Keratinocyte (primary cell): ENCODE measurements around the gene COL6A1. TPM values are rescaled to one million over a fixed set of nuclear protein-coding genes. Genes with fewer than 3 reads are reported as not detected.

Source experiments
- DNase-seq: peaks from one replicate; pipeline ENCODE4 v3.0.0-alpha.2; 2011; ENCODE audit warnings: low read depth, missing footprints, low spot score
- FAIRE-seq: peaks from 2 replicates; lab custom pipeline; 2011; peaks lifted over from hg19 to GRCh38; lab: Jason Lieb, UNC
- H2AFZ ChIP-seq: 2 replicates; pipeline ENCODE4 v1.6.0; 2012; ENCODE audit warnings: low read length, control low read depth, inconsistent platforms; ENCODE audit not compliant: control insufficient read depth
- H3K27ac ChIP-seq: 2 replicates; pipeline ENCODE4 v1.5.1; 2011; ENCODE audit warnings: low read length; ENCODE audit not compliant: control insufficient read depth, insufficient read depth
- H3K27me3 ChIP-seq: 3 replicates; pipeline ENCODE4 v1.6.0; 2011; ENCODE audit warnings: low read length; ENCODE audit not compliant: control insufficient read depth, insufficient read depth; ENCODE audit errors: extremely low read depth
- H3K36me3 ChIP-seq, 2 experiments: 2 replicates in 1 of 2; 3 replicates in 1 of 2; pipeline ENCODE4 v1.5.1; 2011; ENCODE audit warnings: low read length in 2 of 2, mild to moderate bottlenecking in 1 of 2; ENCODE audit not compliant: control insufficient read depth in 2 of 2, insufficient read depth in 2 of 2; ENCODE audit errors: extremely low read depth in 1 of 2
- H3K4me1 ChIP-seq: 3 replicates; pipeline ENCODE4 v1.5.1; 2011; ENCODE audit warnings: low read length; ENCODE audit not compliant: control insufficient read depth, insufficient read depth; ENCODE audit errors: extremely low read depth
- H3K4me2 ChIP-seq: 3 replicates; pipeline ENCODE4 v1.6.0; 2011; ENCODE audit warnings: low read depth, low read length; ENCODE audit not compliant: control insufficient read depth, insufficient read depth; ENCODE audit errors: extremely low read depth
- H3K4me3 ChIP-seq, 3 experiments: fragments of 200-600 bp in 1 of 3; sonication (generic) in 1 of 3; 2 replicates in 2 of 3; 3 replicates in 1 of 3; pipeline ENCODE4 v1.5.1; 2011 to 2016; ENCODE audit warnings: low read length in 3 of 3, mild to moderate bottlenecking in 3 of 3, control low read depth in 2 of 3, inconsistent platforms in 1 of 3, low read depth in 1 of 3, mixed read lengths in 1 of 3, mixed run types in 1 of 3, moderate library complexity in 1 of 3; ENCODE audit not compliant: control insufficient read depth in 2 of 3, insufficient read depth in 2 of 3; ENCODE audit errors: extremely low read depth in 1 of 3
- H3K79me2 ChIP-seq: 2 replicates; pipeline ENCODE4 v1.6.0; 2012; ENCODE audit warnings: low read length; ENCODE audit not compliant: control insufficient read depth, insufficient read depth
- H3K9ac ChIP-seq: 3 replicates; pipeline ENCODE4 v1.6.0; 2011; ENCODE audit warnings: low read length; ENCODE audit not compliant: control insufficient read depth, insufficient read depth; ENCODE audit errors: extremely low read depth
- H3K9me1 ChIP-seq: 3 replicates; pipeline ENCODE4 v1.6.0; 2011; ENCODE audit warnings: low read length; ENCODE audit not compliant: control insufficient read depth, insufficient read depth; ENCODE audit errors: extremely low read depth
- H3K9me3 ChIP-seq: 2 replicates; pipeline ENCODE4 v1.5.1; 2012; ENCODE audit warnings: low read depth, low read length; ENCODE audit not compliant: control insufficient read depth
- H4K20me1 ChIP-seq: 3 replicates; pipeline ENCODE4 v1.6.0; 2011; ENCODE audit warnings: low read length; ENCODE audit not compliant: control insufficient read depth, insufficient read depth; ENCODE audit errors: extremely low read depth
- CTCF ChIP-seq, 3 experiments: IDR thresholded peaks in 1 of 3; conservative IDR thresholded peaks in 1 of 3; optimal IDR thresholded peaks in 1 of 3; 2 replicates in 2 of 3; 3 replicates in 1 of 3; pipeline versions ENCODE3 to v1.5.1; 2011; ENCODE audit warnings: low read length in 3 of 3, mild to moderate bottlenecking in 3 of 3, moderate library complexity in 2 of 3, control low read depth in 1 of 3, inconsistent platforms in 1 of 3; ENCODE audit not compliant: insufficient read depth in 2 of 3; ENCODE audit errors: extremely low read depth in 1 of 3
- EZH2 ChIP-seq: IDR thresholded peaks from one replicate; pipeline ENCODE4 v1.6.1; 2012; ENCODE audit warnings: inconsistent platforms, mild to moderate bottlenecking, low read length, moderate library complexity
- dilution Hi-C: fragments of 300-500 bp; cut with MboI; formaldehyde crosslinking; loops from one replicate; pipeline ENCODE4 v1.7.0; 2020; ENCODE audit warnings: low sequenced_read_pairs; ENCODE audit not compliant: extremely low pct_ligation_motif_present
- polyA plus RNA-seq, 5 experiments: library from polyadenylated mRNA; depleted of rRNA in 3 of 5; stranded (reverse) in 3 of 5; stranded (forward) in 1 of 5; unstranded in 1 of 5; fragments of >200 nt; gene quantifications; 1 replicate in 1 of 5; 2 replicates in 3 of 5; 3 replicates in 1 of 5; pipeline versions ENCODE4 v1.2.1 to v1.2.3, GENCODE V29; 2011 to 2012; ENCODE audit warnings: missing spikeins in 2 of 5, low read depth in 1 of 5, low replicate concordance in 1 of 5

COL6A1 gene
- polyA plus RNA-seq, 1 donor (not counting 4 experiments of a cell fraction or from before 2014, with no cell fraction given), result 2.5 TPM

GRCh38 chr21:45941338-45941710, 40.2 kb upstream of the COL6A1 start:
- H3K9ac ChIP-seq, result no peak overlapping the region
- H4K20me1 ChIP-seq, result no peaks in the 10 kb centered on the region
- H3K9me1 ChIP-seq, result no peaks in the 10 kb centered on the region
- no peak for TF ChIP-seq CTCF (optimal IDR thresholded peaks at IDR 0.05 in 1 of 3, IDR thresholded peaks at IDR 0.05 in 1 of 3, conservative IDR thresholded peaks at IDR 0.05 in 1 of 3; ENCODE audit: extremely low read depth in 1 of 3, insufficient read depth in 2 of 3, low read length in 3 of 3)
- TF ChIP-seq EZH2, result no peak
- H3K27ac ChIP-seq, result no peak overlapping the region
- DNase-seq (no peak), FAIRE-seq (no peak)
- no peaks in the 10 kb centered on the region for H3K4me1 ChIP-seq
- H3K4me2 ChIP-seq, result no peak overlapping the region
- no peak overlapping the region for H3K4me3 ChIP-seq
- H3K36me3 ChIP-seq, result no peaks in the 10 kb centered on the region
- no peak overlapping the region for H2AFZ ChIP-seq
- dilution Hi-C loops, result no loop called here
- H3K79me2 ChIP-seq, result no peaks in the 10 kb centered on the region
- no peaks in the 10 kb centered on the region for H3K9me3 ChIP-seq
- peaks cover 7% of the 10 kb centered on the region for H3K27me3 ChIP-seq

- H3K36me3 ChIP-seq, result no peaks in the 10 kb centered on the region
- H3K79me2 ChIP-seq, result no peaks in the 10 kb centered on the region
- H3K4me2 ChIP-seq, result no peak overlapping the region
- no peak overlapping the region for H3K27ac ChIP-seq
- FAIRE-seq, result no peak
- no peaks in the 10 kb centered on the region for H3K4me1 ChIP-seq
- H2AFZ ChIP-seq, result no peak overlapping the region
- H3K4me3 ChIP-seq, result no peak overlapping the region
- peaks cover 7% of the 10 kb centered on the region for H3K27me3 ChIP-seq
- H3K9me3 ChIP-seq, result no peaks in the 10 kb centered on the region
- dilution Hi-C loops, result no loop called here
- no peak for TF ChIP-seq CTCF (optimal IDR thresholded peaks at IDR 0.05 in 1 of 3, IDR thresholded peaks at IDR 0.05 in 1 of 3, conservative IDR thresholded peaks at IDR 0.05 in 1 of 3; ENCODE audit: extremely low read depth in 1 of 3, insufficient read depth in 2 of 3, low read length in 3 of 3)
- no peak for TF ChIP-seq EZH2
- H3K9ac ChIP-seq, result no peak overlapping the region
- no peaks in the 10 kb centered on the region for H3K9me1 ChIP-seq
- no peaks in the 10 kb centered on the region for H4K20me1 ChIP-seq
- no peak for DNase-seq
Measured at GRCh38 chr21:45941717-45942546, 39.6 kb upstream of the COL6A1 start.
